Measurements from ENCODE around the gene TMPRSS6.
"Not testable (repeated sequence)": the region's sequence is repeated elsewhere in the genome, so short reads cannot be mapped to it uniquely, and the experiment has no call there.

Gene TMPRSS6

DNA sequence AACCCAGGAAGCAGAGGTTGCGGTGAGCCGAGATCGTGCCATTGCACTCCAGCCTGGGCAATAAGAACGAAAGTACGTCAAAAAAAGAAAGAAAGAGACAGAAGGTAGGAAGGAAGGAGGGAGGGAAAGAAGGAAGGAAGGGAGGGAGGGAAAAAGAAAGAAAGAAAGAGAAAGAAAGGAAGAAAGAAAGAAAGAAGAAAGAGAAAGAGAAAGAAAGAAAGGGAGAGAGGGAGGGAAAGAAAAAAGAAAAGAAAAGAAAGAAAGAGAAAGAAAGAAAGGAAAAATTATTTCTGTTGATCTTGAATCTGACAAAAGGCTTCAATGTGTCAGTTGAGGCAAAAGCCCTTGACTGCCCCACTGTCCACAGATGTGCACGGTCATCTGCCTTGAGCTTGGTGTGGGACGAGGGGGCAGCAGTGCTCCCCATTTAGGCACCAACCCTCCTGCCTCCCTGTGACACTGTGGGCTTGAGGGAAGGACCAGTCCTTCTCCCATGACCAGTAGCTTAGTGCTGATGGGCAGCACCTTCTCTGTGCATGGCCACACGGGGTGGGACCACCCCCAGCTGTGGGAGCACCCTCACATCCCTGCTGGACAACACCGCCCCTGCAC, 33.6 kb downstream of the TMPRSS6 start:
- TF ChIP-seq, protein P1, sequence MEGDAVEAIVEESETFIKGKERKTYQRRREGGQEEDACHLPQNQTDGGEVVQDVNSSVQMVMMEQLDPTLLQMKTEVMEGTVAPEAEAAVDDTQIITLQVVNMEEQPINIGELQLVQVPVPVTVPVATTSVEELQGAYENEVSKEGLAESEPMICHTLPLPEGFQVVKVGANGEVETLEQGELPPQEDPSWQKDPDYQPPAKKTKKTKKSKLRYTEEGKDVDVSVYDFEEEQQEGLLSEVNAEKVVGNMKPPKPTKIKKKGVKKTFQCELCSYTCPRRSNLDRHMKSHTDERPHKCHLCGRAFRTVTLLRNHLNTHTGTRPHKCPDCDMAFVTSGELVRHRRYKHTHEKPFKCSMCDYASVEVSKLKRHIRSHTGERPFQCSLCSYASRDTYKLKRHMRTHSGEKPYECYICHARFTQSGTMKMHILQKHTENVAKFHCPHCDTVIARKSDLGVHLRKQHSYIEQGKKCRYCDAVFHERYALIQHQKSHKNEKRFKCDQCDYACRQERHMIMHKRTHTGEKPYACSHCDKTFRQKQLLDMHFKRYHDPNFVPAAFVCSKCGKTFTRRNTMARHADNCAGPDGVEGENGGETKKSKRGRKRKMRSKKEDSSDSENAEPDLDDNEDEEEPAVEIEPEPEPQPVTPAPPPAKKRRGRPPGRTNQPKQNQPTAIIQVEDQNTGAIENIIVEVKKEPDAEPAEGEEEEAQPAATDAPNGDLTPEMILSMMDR (conservative IDR thresholded peaks at IDR 0.05) = no peak
- no peak overlapping the region for H3K27ac ChIP-seq

DNA sequence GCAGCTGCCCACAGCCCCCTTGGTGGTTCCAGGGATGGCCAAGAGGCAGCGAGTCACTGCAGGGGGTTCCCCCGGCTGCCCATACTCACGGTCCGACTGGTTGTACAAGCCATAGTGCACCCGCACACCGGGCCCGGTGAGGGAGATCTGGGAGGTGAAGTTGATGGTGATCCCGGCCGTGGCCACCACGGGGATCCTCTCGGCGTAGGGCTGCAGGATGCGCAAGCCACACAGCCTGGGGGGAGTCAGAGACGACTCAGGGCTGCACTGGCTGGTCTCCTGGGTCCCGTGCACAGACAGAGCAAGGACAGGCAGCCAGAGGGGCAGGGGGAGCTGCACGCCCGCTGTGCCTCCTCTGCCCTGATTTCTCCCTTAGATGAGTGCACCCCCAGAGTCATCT, 34.5 kb downstream of the TMPRSS6 start:
- H3K27ac ChIP-seq = no peak overlapping the region
- TF ChIP-seq, protein P1 (conservative IDR thresholded peaks at IDR 0.05) = no peak

DNA sequence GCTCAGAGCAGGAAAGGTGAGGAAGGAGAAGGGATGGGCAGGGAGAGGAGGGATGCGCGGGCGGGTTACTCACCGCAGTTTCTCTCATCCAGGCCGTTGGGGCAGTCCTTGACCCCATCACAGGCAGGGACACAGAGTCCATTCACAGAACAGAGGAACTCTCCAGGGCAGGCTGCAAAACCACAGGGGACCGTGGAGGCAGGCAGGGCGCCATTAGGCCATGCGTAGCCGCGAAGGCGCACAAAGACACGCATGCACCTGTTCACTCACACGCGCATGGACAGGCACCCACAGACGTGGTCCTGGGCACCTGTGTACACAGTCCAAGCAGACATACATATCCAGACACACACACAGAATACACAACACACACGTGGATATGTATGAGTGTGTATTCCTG, 35.0 kb downstream of the TMPRSS6 start:
- H3K27ac ChIP-seq = no peak overlapping the region
- TF ChIP-seq, protein P1 (conservative IDR thresholded peaks at IDR 0.05) = no peak

DNA sequence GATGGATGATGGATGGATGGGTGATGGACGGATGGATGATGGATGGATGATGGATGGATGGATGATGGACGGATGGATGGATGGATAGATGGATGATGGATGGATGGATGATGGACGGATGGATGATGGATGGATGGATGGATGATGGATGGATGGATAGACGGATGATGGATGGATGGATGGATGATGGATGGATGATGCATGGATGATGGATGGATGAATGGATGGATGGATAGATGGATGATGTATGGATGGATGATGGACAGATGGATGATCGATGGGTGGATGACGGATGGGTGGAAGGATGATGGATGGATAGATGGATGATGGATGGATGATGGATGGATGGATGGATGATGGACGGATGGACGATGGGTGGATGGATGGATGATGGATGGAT, 36.8 kb downstream of the TMPRSS6 start:
- H3K27ac ChIP-seq = no peak overlapping the region
- TF ChIP-seq, protein P1 (conservative IDR thresholded peaks at IDR 0.05) = no peak

DNA sequence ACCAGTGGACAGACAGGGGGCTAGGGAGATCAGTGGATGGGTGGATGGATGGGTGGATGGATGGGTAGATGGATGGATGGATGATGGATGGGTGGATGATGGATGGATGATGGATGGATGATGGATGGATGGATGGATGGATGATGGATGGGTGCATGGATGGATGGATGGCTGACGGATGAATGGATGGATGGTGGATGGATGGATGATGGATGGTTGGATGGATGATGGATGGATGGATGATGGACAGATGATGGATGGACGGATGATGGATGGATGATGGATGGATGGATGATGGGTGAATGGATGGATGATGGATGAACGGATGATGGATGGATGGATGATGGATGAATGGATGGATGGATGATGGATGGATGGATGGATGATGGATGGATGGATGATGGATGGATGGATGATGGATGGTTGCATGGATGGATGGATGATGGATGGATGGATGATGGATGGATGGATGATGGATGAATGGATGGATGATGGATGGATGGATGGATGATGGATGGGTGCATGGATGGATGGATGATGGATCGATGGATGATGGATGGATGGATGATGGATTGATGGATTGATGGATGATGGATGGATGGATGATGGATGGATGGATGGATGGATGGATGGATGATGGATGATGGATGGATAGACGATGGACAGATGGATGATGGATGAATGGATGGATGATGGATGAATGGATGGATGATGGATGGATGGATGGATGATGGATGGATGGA, 37.5 kb downstream of the TMPRSS6 start:
- H3K27ac ChIP-seq = not testable (repeated sequence)

DNA sequence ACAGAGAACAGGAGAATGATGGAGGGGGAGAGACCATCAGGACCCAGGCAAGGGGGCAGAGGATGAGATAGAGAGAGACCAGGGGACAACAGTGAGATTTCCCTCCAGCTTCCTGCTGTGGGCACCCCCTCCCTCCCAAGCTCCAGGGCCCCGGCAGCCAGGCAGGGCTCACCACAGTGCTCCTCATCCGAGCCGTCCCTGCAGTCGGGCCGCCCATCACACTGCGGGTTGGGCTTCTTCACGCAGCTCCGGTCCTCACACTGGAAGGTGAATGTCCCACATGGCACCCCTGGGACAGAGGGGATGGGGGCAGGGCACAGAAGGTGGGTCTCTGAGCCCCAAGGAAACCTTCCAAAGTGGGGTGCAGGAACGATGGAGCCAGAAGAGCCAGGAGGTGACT, 38.8 kb downstream of the TMPRSS6 start:
- TF ChIP-seq, protein P1 (conservative IDR thresholded peaks at IDR 0.05) = no peak
- no peak overlapping the region for H3K27ac ChIP-seq

DNA sequence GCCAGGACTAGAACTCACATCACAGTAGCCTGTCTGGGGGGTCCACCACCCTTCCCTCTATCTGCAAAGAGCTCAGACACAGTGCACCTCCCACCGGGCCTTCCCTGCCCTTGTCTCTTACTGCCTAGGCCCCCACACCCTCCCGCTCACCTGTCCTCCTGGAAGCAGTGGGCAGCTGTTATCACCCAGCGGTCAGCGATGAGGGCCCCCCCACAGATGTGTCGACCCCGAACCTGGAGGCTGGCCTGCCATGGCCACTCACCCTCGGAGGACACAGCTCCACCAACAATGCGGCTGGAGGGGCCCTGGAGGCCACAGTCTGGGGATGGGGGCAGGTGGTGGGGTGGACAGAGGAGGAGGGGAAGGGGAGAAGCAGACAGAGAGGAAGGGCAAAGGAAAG, 39.2 kb downstream of the TMPRSS6 start:
- no peak overlapping the region for H3K27ac ChIP-seq
- TF ChIP-seq, protein P1 (conservative IDR thresholded peaks at IDR 0.05) = no peak

DNA sequence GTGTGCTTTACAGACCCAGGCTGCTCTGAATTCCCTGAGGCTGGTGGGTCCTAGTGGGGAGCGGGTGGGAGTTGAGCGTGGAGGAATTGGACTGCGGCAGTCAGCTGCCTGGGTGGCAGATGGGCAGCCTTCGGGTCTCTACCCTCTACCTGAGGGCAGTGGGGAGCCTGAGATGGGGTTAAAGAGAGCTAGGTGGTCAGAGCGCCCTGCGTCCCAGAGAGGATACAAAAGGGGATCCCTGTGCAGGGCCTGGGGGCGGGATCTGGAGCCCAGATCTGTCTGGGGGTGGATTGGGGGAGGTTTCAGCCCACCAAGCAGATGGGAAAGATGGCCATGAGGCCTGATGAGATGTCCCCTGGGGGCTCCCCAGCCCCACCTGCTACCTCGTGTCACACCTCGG, 39.8 kb downstream of the TMPRSS6 start:
- no peak overlapping the region for H3K27ac ChIP-seq
- TF ChIP-seq, protein P1 (conservative IDR thresholded peaks at IDR 0.05) = no peak
